Measurements from ENCODE around the gene BUD23.

The BUD23 gene

DNA sequence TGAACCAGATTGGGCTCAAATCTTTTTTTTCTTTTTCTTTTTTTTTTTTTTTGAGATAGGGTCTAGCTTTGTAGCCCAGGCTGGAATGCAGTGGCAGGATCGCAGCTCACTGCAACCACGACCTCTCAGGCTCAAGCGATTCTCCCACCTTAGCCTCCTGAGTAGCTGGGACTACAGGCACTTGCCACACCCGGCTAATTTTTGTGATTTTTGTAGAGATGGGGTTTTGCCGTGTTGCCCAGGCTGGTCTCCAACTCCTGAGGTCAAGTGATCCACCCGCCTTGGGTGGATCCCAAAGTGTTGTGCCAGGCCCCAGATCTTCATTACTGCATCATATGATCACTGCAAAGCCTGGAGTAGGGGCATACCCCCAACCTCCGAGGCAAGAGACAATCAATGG, 2.9 kb upstream of the BUD23 start:
- Histone ChIP-seq H3K4me1 (peaks cover 15% of the 10 kb centered on the region), H3K27ac (no peak overlapping the region), H3K79me2 (peaks cover 44% of the 10 kb centered on the region), H3K36me3 (ENCODE audit: control insufficient read depth, insufficient read depth, low read length) (no peaks in the 10 kb centered on the region), H3K4me2 (ENCODE audit: low read length) (no peak overlapping the region), H3K9ac (no peak overlapping the region), H2AFZ (no peak overlapping the region), H3K9me3 (ENCODE audit: control insufficient read depth, low read length) (no peaks in the 10 kb centered on the region), H3K4me3 (ENCODE audit: low read depth, low read length) (no peak overlapping the region), H3K27me3 (ENCODE audit: control insufficient read depth, insufficient read depth, low read length) (no peaks in the 10 kb centered on the region)
- TF ChIP-seq, protein P1, sequence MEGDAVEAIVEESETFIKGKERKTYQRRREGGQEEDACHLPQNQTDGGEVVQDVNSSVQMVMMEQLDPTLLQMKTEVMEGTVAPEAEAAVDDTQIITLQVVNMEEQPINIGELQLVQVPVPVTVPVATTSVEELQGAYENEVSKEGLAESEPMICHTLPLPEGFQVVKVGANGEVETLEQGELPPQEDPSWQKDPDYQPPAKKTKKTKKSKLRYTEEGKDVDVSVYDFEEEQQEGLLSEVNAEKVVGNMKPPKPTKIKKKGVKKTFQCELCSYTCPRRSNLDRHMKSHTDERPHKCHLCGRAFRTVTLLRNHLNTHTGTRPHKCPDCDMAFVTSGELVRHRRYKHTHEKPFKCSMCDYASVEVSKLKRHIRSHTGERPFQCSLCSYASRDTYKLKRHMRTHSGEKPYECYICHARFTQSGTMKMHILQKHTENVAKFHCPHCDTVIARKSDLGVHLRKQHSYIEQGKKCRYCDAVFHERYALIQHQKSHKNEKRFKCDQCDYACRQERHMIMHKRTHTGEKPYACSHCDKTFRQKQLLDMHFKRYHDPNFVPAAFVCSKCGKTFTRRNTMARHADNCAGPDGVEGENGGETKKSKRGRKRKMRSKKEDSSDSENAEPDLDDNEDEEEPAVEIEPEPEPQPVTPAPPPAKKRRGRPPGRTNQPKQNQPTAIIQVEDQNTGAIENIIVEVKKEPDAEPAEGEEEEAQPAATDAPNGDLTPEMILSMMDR (IDR thresholded peaks at IDR 0.05), result no peak

DNA sequence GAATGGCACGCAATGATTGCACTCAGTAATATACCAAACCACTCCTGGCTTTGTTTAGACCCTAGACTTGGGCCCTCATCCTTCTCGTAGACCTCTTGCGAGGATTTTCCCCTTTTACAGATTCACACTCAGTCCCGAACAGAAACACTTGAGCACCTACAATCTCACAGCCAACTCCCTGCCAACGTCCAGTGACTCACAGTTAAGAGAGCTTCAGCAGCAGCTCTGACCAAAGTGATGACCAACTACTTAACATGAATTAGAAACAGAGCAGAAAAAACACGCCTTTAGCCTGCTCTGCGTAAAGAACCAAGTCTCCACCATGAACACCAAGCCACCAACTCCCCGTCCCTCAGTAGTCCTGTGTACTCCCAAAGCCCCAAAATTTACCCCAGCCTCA, 2.4 kb upstream of the BUD23 start:
- peaks cover 15% of the 10 kb centered on the region for H3K4me1 ChIP-seq
- TF ChIP-seq, protein P1 (IDR thresholded peaks at IDR 0.05), result no peak

DNA sequence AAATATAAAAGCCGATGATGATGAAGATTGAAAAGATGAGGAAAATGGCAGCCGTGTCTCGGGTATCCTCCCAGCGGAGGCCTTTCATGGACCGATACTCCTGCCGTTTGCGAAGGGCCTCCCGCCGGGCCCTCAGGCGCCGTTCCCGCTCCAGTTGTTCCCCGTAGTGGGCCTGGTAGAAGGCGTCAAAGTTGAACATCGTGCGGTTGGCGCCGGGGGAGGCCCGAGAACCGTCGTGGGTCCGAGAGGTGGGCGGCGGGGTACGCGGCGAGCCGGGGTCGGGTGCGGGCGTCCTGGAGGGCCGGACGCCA, 697 bp upstream of the BUD23 start:
- peak overlapping the region; percentile 87 for H3K4me2 ChIP-seq (ENCODE audit: low read length)
- peak overlapping the region; percentile 86 for H2AFZ ChIP-seq
- H3K79me2 ChIP-seq, result peaks cover 48% of the 10 kb centered on the region
- H3K4me1 ChIP-seq, result peaks cover 15% of the 10 kb centered on the region
- peak overlapping the region; percentile 91 for H3K9ac ChIP-seq
- H3K27me3 ChIP-seq (ENCODE audit: control insufficient read depth, insufficient read depth, low read length), result no peaks in the 10 kb centered on the region
- peak overlapping the region; percentile 94 for H3K27ac ChIP-seq
- no peaks in the 10 kb centered on the region for H3K9me3 ChIP-seq (ENCODE audit: control insufficient read depth, low read length)
- H3K36me3 ChIP-seq (ENCODE audit: control insufficient read depth, insufficient read depth, low read length), result no peaks in the 10 kb centered on the region
- TF ChIP-seq, protein P1 (IDR thresholded peaks at IDR 0.05), result no peak
- H3K4me3 ChIP-seq (ENCODE audit: low read depth, low read length), result peak overlapping the region; percentile 93

More for the DNA sequence above, 2.4 kb upstream of the BUD23 start:
- H3K27ac ChIP-seq, result no peak overlapping the region
- no peaks in the 10 kb centered on the region for H3K27me3 ChIP-seq (ENCODE audit: control insufficient read depth, insufficient read depth, low read length)
- no peak overlapping the region for H3K9ac ChIP-seq
- H3K36me3 ChIP-seq (ENCODE audit: control insufficient read depth, insufficient read depth, low read length), result no peaks in the 10 kb centered on the region
- no peak overlapping the region for H3K4me3 ChIP-seq (ENCODE audit: low read depth, low read length)
- no peak overlapping the region for H2AFZ ChIP-seq
- peaks cover 44% of the 10 kb centered on the region for H3K79me2 ChIP-seq
- H3K9me3 ChIP-seq (ENCODE audit: control insufficient read depth, low read length), result no peaks in the 10 kb centered on the region
- H3K4me2 ChIP-seq (ENCODE audit: low read length), result no peak overlapping the region

DNA sequence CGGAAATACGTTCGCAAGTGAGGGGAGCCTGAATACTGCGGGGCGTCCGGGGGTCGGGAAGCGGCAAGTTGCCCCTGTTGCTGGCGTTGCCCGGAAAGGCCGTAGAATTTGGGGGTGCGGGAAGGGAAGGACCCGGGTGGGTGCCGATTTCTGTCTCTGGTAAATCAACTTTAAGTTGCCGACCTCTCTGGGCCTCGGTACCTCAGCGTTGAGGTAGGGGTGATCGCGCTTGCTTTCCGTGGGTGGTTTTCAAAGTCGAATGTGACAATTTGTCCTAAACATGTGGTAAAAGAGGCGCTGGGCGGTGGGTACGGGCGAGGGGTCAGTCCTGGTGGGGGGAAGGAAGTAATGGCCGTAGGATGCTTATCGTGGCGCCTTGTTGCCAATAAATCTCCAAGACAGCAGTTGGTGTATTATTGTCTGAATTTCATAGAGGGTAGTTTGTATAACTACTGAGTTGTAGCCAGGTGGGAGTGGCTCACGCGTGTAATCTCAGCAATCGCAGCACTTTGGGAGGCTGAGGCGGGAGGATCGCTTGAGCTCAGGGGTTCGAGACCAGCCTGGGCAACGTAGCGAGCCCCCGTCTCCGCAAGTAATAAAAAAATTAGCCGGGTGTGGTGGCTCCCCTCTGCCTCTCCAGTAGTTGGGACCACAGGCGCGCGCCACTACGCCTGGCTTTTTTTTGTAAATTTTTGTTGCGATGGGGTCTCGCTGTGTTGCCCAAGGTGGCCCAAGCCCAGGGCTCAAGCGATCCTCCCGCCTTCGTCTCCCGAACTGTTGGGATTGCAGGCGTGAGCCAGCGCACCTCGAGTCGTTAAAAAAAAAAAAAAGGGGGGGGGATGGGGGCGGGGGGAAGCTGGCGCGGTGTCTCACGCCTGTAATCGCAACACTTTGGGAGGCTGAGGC, 644 bp downstream of the BUD23 start:
- peak overlapping the region; percentile 78 for H3K4me2 ChIP-seq (ENCODE audit: low read length)
- H3K79me2 ChIP-seq, result peaks cover 46% of the 10 kb centered on the region
- H3K36me3 ChIP-seq (ENCODE audit: control insufficient read depth, insufficient read depth, low read length), result no peaks in the 10 kb centered on the region
- H3K27me3 ChIP-seq (ENCODE audit: control insufficient read depth, insufficient read depth, low read length), result no peaks in the 10 kb centered on the region
- H3K9ac ChIP-seq, result no peak overlapping the region
- TF ChIP-seq, protein P1 (IDR thresholded peaks at IDR 0.05), result no peak
- no peaks in the 10 kb centered on the region for H3K9me3 ChIP-seq (ENCODE audit: control insufficient read depth, low read length)
- H2AFZ ChIP-seq, result peak overlapping the region; percentile 86
- peak overlapping the region; percentile 93 for H3K4me3 ChIP-seq (ENCODE audit: low read depth, low read length)
- H3K4me1 ChIP-seq, result peaks cover 15% of the 10 kb centered on the region
- peak overlapping the region; percentile 94 for H3K27ac ChIP-seq

DNA sequence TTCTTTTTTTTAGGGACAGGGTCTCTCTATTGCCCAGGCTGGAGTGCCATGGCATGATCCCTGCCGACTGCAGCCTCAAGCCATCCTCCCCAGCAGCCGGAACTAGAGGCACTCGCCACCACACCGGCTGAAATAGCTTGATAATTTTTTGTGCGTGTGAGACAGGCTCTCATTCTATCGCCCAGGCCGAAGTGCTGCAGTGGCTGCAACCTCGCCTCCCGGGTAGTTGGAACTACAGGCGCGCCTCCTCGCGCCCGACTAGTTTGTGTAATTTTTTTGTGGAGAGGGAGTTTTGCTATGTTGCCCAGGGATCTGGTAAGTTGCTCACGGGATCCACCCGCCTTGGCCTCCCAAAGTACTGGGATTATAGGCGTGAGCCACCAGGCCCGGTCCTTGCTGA, 1.9 kb downstream of the BUD23 start:
- no peak overlapping the region for H3K4me2 ChIP-seq (ENCODE audit: low read length)
- TF ChIP-seq, protein P1 (IDR thresholded peaks at IDR 0.05), result no peak
- H3K79me2 ChIP-seq, result peaks cover 42% of the 10 kb centered on the region
- H3K27me3 ChIP-seq (ENCODE audit: control insufficient read depth, insufficient read depth, low read length), result no peaks in the 10 kb centered on the region
- H3K4me3 ChIP-seq (ENCODE audit: low read depth, low read length), result no peak overlapping the region
- no peak overlapping the region for H3K9ac ChIP-seq
- H3K4me1 ChIP-seq, result peaks cover 15% of the 10 kb centered on the region
- H3K9me3 ChIP-seq (ENCODE audit: control insufficient read depth, low read length), result no peaks in the 10 kb centered on the region
- no peak overlapping the region for H2AFZ ChIP-seq
- no peaks in the 10 kb centered on the region for H3K36me3 ChIP-seq (ENCODE audit: control insufficient read depth, insufficient read depth, low read length)
- H3K27ac ChIP-seq, result no peak overlapping the region

Measured in parathyroid adenoma (tissue), 2 donors.